CD14-positive monocyte (primary cell): ENCODE results near the gene PLA2G3. TPM values are rescaled to one million over a fixed set of nuclear protein-coding genes. Genes with fewer than 3 reads are reported as not detected.
"Not testable (repeated sequence)": the region's sequence is repeated elsewhere in the genome, so short reads cannot be mapped to it uniquely, and the experiment has no call there.

Source experiments
- DNase-seq, 3 donors: peaks; one replicate each; pipeline ENCODE4 v3.0.0-alpha.2; 2011 to 2022
- H2AFZ ChIP-seq: 2 replicates; pipeline ENCODE4 v1.6.0; 2012; ENCODE audit warnings: mild to moderate bottlenecking, low read depth, low read length, inconsistent platforms; ENCODE audit not compliant: insufficient read depth, poor library complexity, severe bottlenecking
- H3K27ac ChIP-seq, 2 donors: 1 replicate in 1 of 2; 2 replicates in 1 of 2; pipeline ENCODE4 v1.5.1; 2012 to 2013; ENCODE audit warnings: low read length in 2 of 2, control low read depth in 1 of 2, inconsistent platforms in 1 of 2, low read depth in 1 of 2, mild to moderate bottlenecking in 1 of 2
- H3K27me3 ChIP-seq, 2 donors: one replicate each; pipeline versions ENCODE4 v1.6.0 to v1.6.1; 2011 to 2013; ENCODE audit warnings: low read length in 2 of 2; ENCODE audit not compliant: control insufficient read depth in 2 of 2, insufficient read depth in 2 of 2
- H3K36me3 ChIP-seq, 2 donors: replicated peaks in 1 of 2; 1 replicate in 1 of 2; 2 replicates in 1 of 2; pipeline versions ENCODE4 v1.5.1 to v1.6.1; 2012 to 2013; ENCODE audit warnings: low read length in 2 of 2, control low read depth in 1 of 2, inconsistent platforms in 1 of 2, mild to moderate bottlenecking in 1 of 2; ENCODE audit not compliant: insufficient read depth in 2 of 2, control insufficient read depth in 1 of 2
- H3K4me1 ChIP-seq, 2 donors: 1 replicate in 1 of 2; 2 replicates in 1 of 2; pipeline versions ENCODE4 v1.5.1 to v1.6.1; 2012 to 2013; ENCODE audit warnings: low read length in 2 of 2, control low read depth in 1 of 2, inconsistent platforms in 1 of 2, mild to moderate bottlenecking in 1 of 2, moderate library complexity in 1 of 2; ENCODE audit not compliant: insufficient read depth in 2 of 2, control insufficient read depth in 1 of 2
- H3K4me2 ChIP-seq: replicated peaks from 2 replicates; pipeline ENCODE3; 2012; ENCODE audit warnings: low read length, moderate library complexity, mild to moderate bottlenecking; ENCODE audit not compliant: poor library complexity, severe bottlenecking; ENCODE audit errors: extremely low read depth
- H3K4me3 ChIP-seq, 3 experiments: fragments of 200-600 bp in 1 of 3; sonication (generic) in 1 of 3; replicated peaks in 1 of 3; 1 replicate in 2 of 3; 2 replicates in 1 of 3; pipeline ENCODE4 v1.5.1; 2011 to 2013; ENCODE audit warnings: low read length in 3 of 3, mild to moderate bottlenecking in 3 of 3, control low read depth in 2 of 3, low read depth in 2 of 3, inconsistent platforms in 1 of 3, moderate library complexity in 1 of 3
- H3K79me2 ChIP-seq: 2 replicates; pipeline ENCODE4 v1.6.0; 2012; ENCODE audit warnings: mild to moderate bottlenecking, control low read depth, inconsistent platforms, low read length, moderate library complexity; ENCODE audit not compliant: insufficient read depth
- H3K9ac ChIP-seq: 2 replicates; pipeline ENCODE4 v1.6.0; 2017; ENCODE audit warnings: low read length, mild to moderate bottlenecking; ENCODE audit not compliant: insufficient read depth, poor library complexity, severe bottlenecking
- H3K9me3 ChIP-seq, 2 donors: replicated peaks in 1 of 2; 1 replicate in 1 of 2; 2 replicates in 1 of 2; pipeline versions ENCODE4 v1.5.1 to v1.6.1; 2012 to 2013; ENCODE audit warnings: low read length in 2 of 2, control low read depth in 1 of 2; ENCODE audit not compliant: control insufficient read depth in 1 of 2, insufficient read depth in 1 of 2
- H4K20me1 ChIP-seq: 2 replicates; pipeline ENCODE4 v1.6.0; 2012; ENCODE audit warnings: mild to moderate bottlenecking, low read length, control low read depth, moderate library complexity; ENCODE audit not compliant: insufficient read depth
- H3K27ac Mint-ChIP-seq, 7 donors: one replicate each; pipeline ENCODE4 v1.8.0; 2020; ENCODE audit warnings: mild to moderate bottlenecking in 7 of 7, mixed read lengths in 7 of 7, moderate library complexity in 6 of 7, inconsistent platforms in 2 of 7
- H3K27me3 Mint-ChIP-seq, 3 donors: one replicate each; pipeline ENCODE4 v1.8.0; 2021 to 2022; ENCODE audit warnings: low read depth in 3 of 3, mild to moderate bottlenecking in 3 of 3, mixed read lengths in 3 of 3, moderate library complexity in 3 of 3, inconsistent platforms in 1 of 3
- H3K36me3 Mint-ChIP-seq, 2 donors: one replicate each; pipeline ENCODE4 v1.8.0; 2020; ENCODE audit warnings: mixed read lengths in 2 of 2, inconsistent platforms in 1 of 2, mild to moderate bottlenecking in 1 of 2
- H3K4me1 Mint-ChIP-seq: one replicate; pipeline ENCODE4 v1.8.0; 2020; ENCODE audit warnings: mild to moderate bottlenecking, mixed read lengths
- H3K4me3 Mint-ChIP-seq, 2 donors: one replicate each; pipeline ENCODE4 v1.8.0; 2020; ENCODE audit warnings: mild to moderate bottlenecking in 2 of 2, mixed read lengths in 2 of 2, moderate library complexity in 1 of 2
- H3K9me3 Mint-ChIP-seq, 7 donors: one replicate each; pipeline ENCODE4 v1.8.0; 2020 to 2022; ENCODE audit warnings: mixed read lengths in 7 of 7, mild to moderate bottlenecking in 6 of 7, moderate library complexity in 6 of 7, inconsistent platforms in 2 of 7
- CTCF ChIP-seq: fragments of 200-600 bp; IDR thresholded peaks from one replicate; pipeline ENCODE4 v1.8.0; 2022; ENCODE audit warnings: antibody characterized with exemption, mild to moderate bottlenecking
- WGBS: methylation state at CpG from one replicate; pipeline ENCODE4 v1.1.5; 2013; ENCODE audit warnings: missing lambda C conversion rate; ENCODE audit not compliant: insufficient coverage; 5-methylcytosine and 5-hydroxymethylcytosine counted together
- intact Hi-C, 2 donors: fragments of 100-400 bp; cut with micrococcal nuclease; formaldehyde crosslinking; loops; one replicate each; pipeline versions ENCODE4 v1.15.0 to v1.15.1; 2023
- polyA plus RNA-seq, 3 donors: library from polyadenylated mRNA; depleted of rRNA in 1 of 3; unstranded in 2 of 3; stranded (reverse) in 1 of 3; fragments of 300-500 nt in 2 of 3; fragments of >200 nt in 1 of 3; fragmentation: Illumina TruSeq in 2 of 3; gene quantifications; 1 replicate in 2 of 3; 2 replicates in 1 of 3; pipeline ENCODE4 v1.2.3, GENCODE V29; 2012 to 2021

PLA2G3 gene
- polyA plus RNA-seq, 3 donors: not detected

GRCh38 chr22:31173386-31174145, 33.3 kb upstream of the PLA2G3 start:
- H3K4me2 ChIP-seq: no peak overlapping the region
- no peaks in the 10 kb centered on the region for H3K27me3 ChIP-seq
- Mint-ChIP-seq H3K4me3 (no peak overlapping the region), H3K9me3 (no peaks in the 10 kb centered on the region), H3K4me1 (peaks cover 24% of the 10 kb centered on the region), H3K27ac (peak overlapping the region in 5 of 7 donors; percentile 15 to 66 (median 40)), H3K36me3 (peaks cover 29 to 48% of the 10 kb centered on the region in 2 donors), H3K27me3 (no peaks in the 10 kb centered on the region)
- H3K9ac ChIP-seq: no peak overlapping the region
- peaks cover 15 to 23% of the 10 kb centered on the region in 2 donors for H3K4me1 ChIP-seq
- intact Hi-C loops: loop anchor here in 1 of 2 donors (5.0 kb wide), 2 partner anchors 39 to 59 kb away; partner anchors contain the start of gene LIMK2
- H3K79me2 ChIP-seq: peaks cover 94% of the 10 kb centered on the region
- H3K4me3 ChIP-seq: no peak overlapping the region
- H3K27ac ChIP-seq: peak overlapping the region in 1 of 2 donors; percentile 75
- WGBS: 100% methylated on average over 2 of the region's 5 CpGs
- H3K36me3 ChIP-seq: peaks cover 11 to 32% of the 10 kb centered on the region in 2 donors
- peak in 1 of 3 donors; percentile 27 for DNase-seq
- no peak for TF ChIP-seq CTCF
- H3K9me3 ChIP-seq: no peaks in the 10 kb centered on the region
- peaks cover 46% of the 10 kb centered on the region for H4K20me1 ChIP-seq
- H2AFZ ChIP-seq: no peak overlapping the region

GRCh38 chr22:31171734-31172133, 31.4 kb upstream of the PLA2G3 start:
- Histone ChIP-seq H3K27ac (peak overlapping the region; percentile 75), H3K4me2 (peak overlapping the region; percentile 59), H3K4me1 (peaks cover 15 to 23% of the 10 kb centered on the region in 2 donors), H3K79me2 (peaks cover 94% of the 10 kb centered on the region), H3K4me3 (peak overlapping the region; percentile 11 to 62 (median 26)), H4K20me1 (peaks cover 41% of the 10 kb centered on the region), H3K36me3 (peaks cover 3 to 25% of the 10 kb centered on the region in 2 donors)
- intact Hi-C loops: loop anchor here in 1 of 2 donors (5.0 kb wide), 2 partner anchors 41 to 61 kb away; partner anchors contain the start of gene LIMK2
- H3K9me3 ChIP-seq, H2AFZ ChIP-seq, H3K9ac ChIP-seq, H3K9me3 Mint-ChIP-seq, H3K27me3 ChIP-seq, H3K27me3 Mint-ChIP-seq: not testable (repeated sequence)
- Mint-ChIP-seq H3K36me3 (peaks cover 22 to 46% of the 10 kb centered on the region in 2 donors), H3K27ac (peak overlapping the region; percentile 77 to 91 (median 84)), H3K4me3 (peak overlapping the region in 1 of 2 donors; percentile 58), H3K4me1 (peaks cover 28% of the 10 kb centered on the region)
- no CpG with 5 or more reads among the region's 9 CpGs for WGBS
- peak; percentile 26 to 46 (median 39) for DNase-seq
